NCI-H82 (cell line): ENCODE data around the gene USP19.

ENCODE experiments used
- DNase-seq: peaks from one replicate; lab custom pipeline; 2025; lab: John Stamatoyannopoulos, UW

Gene USP19

GRCh38 chr3:49134471-49135265 is 14.0 kb upstream of the USP19 start:
- no peak for DNase-seq

- peak; percentile 86 for DNase-seq
These were observed 12.8 kb upstream of the USP19 start for GRCh38 chr3:49133226-49133951.

GRCh38 chr3:49132437-49133225 is 12.0 kb upstream of the USP19 start, which contains the start of gene LAMB2:
Gene LAMB2 (minus strand): TSS chr3:49133050. CDS start chr3:49132867, 183 bp downstream.
- peak; percentile 72 for DNase-seq

- no peak for DNase-seq
These were observed 11.4 kb upstream of the USP19 start for GRCh38 chr3:49132073-49132436.

GRCh38 chr3:49131576-49131975 is 11.0 kb upstream of the USP19 start:
- DNase-seq: no peak

GRCh38 chr3:49131040-49131439 is 10.4 kb upstream of the USP19 start:
- no peak for DNase-seq

GRCh38 chr3:49124991-49125670 is 4.5 kb upstream of the USP19 start:
- DNase-seq: peak; percentile 41

- DNase-seq: no peak
These were observed 3.6 kb upstream of the USP19 start for GRCh38 chr3:49124203-49124602.

- DNase-seq: no peak
These were observed 3.1 kb upstream of the USP19 start for GRCh38 chr3:49123687-49124086.

- DNase-seq: no peak
These were observed 2.4 kb upstream of the USP19 start for GRCh38 chr3:49122886-49123545.

GRCh38 chr3:49122451-49122850 is 1.8 kb upstream of the USP19 start:
- no peak for DNase-seq

- DNase-seq: no peak
These were observed 1.4 kb upstream of the USP19 start for GRCh38 chr3:49122022-49122421.

GRCh38 chr3:49121132-49121736 is 611 bp upstream of the USP19 start:
- no peak for DNase-seq

- DNase-seq: no peak
These were observed 556 bp downstream of the USP19 start for GRCh38 chr3:49120096-49120437.

GRCh38 chr3:49119439-49119838 is 1.2 kb downstream of the USP19 start:
- DNase-seq: no peak

- DNase-seq: no peak
These were observed 1.6 kb downstream of the USP19 start for GRCh38 chr3:49119036-49119435.

- DNase-seq: no peak
These were observed 8.4 kb downstream of the USP19 start for GRCh38 chr3:49112262-49112661.

- DNase-seq: no peak
These were observed 9.3 kb downstream of the USP19 start for GRCh38 chr3:49111347-49111746.

- no peak for DNase-seq
These were observed 9.8 kb downstream of the USP19 start for GRCh38 chr3:49110780-49111179.

- no peak for DNase-seq
These were observed 12.3 kb downstream of the USP19 start for GRCh38 chr3:49108346-49108745.
